Body of pancreas (tissue), 4 donors: ENCODE measurements around the gene PNLDC1. TPM values are rescaled to one million over a fixed set of nuclear protein-coding genes. Genes with fewer than 3 reads are reported as not detected.

Experiments
- ATAC-seq: fragments of 150-250 bp; one replicate; pipeline ENCODE4 v1.9.1; 2016
- DNase-seq, 4 donors: peaks; one replicate each; pipeline ENCODE4 v3.0.0-alpha.2; 2019
- H3K27ac ChIP-seq, 4 donors: fragments of 200-600 bp; sonication (generic); 1 replicate in 3 of 4; 2 replicates in 1 of 4; pipeline versions ENCODE4 v1.5.1 to v1.6.1; 2016 to 2019; ENCODE audit warnings: mild to moderate bottlenecking in 1 of 4, mixed read lengths in 1 of 4, moderate library complexity in 1 of 4
- H3K27me3 ChIP-seq, 2 donors: fragments of 200-600 bp; sonication (generic); one replicate each; pipeline ENCODE4 v1.6.0; 2016; ENCODE audit warnings: mild to moderate bottlenecking in 1 of 2
- H3K36me3 ChIP-seq, 2 donors: fragments of 200-600 bp; sonication (generic); replicated peaks in 1 of 2; 2 replicates each; pipeline ENCODE4 v1.5.1; 2016; ENCODE audit warnings: low read depth in 2 of 2; ENCODE audit not compliant: insufficient read depth in 1 of 2
- H3K4me1 ChIP-seq: fragments of 200-600 bp; sonication (generic); one replicate; pipeline ENCODE4 v1.6.0; 2016
- H3K4me3 ChIP-seq, 2 donors: fragments of 200-600 bp; sonication (generic); 1 replicate in 1 of 2; 2 replicates in 1 of 2; pipeline ENCODE4 v1.5.1; 2016 to 2019
- H3K9me3 ChIP-seq, 3 donors: fragments of 200-600 bp; sonication (generic); 1 replicate in 2 of 3; 2 replicates in 1 of 3; pipeline ENCODE4 v1.5.1; 2016
- CTCF ChIP-seq, 7 experiments: fragments of 450-650 bp in 4 of 7; fragments of 200-600 bp in 3 of 7; sonication (generic) in 3 of 7; IDR thresholded peaks; one replicate each; pipeline ENCODE4 v1.5.1; 2016 to 2019; ENCODE audit warnings: antibody characterized with exemption in 7 of 7
- POLR2A ChIP-seq, 3 donors: fragments of 450-650 bp; IDR thresholded peaks; one replicate each; pipeline ENCODE4 v1.6.1; 2016; ENCODE audit warnings: antibody characterized with exemption in 3 of 3, mild to moderate bottlenecking in 2 of 3
- WGBS, 2 donors: methylation state at CpG; one replicate each; pipeline ENCODE4 v1.1.5; 2017; 5-methylcytosine and 5-hydroxymethylcytosine counted together
- intact Hi-C: fragments of 100-400 bp; cut with DNase I; formaldehyde crosslinking; loops from one replicate; pipeline ENCODE4 v1.15.1; 2023
- total RNA-seq, 2 donors: library from RNA; depleted of rRNA; stranded (reverse); fragments of >200 nt; gene quantifications; one replicate each; pipeline ENCODE4 v1.1.0, GENCODE V29; 2016

The PNLDC1 gene
- total RNA-seq, 2 donors from 2014 or later: 0.52 TPM; not detected in 1

GRCh38 chr6:159828074-159828473 lies 28.0 kb downstream of the PNLDC1 start:
- no peaks in the 10 kb centered on the region for H3K9me3 ChIP-seq
- ATAC-seq (peak; percentile 72), DNase-seq (peak; percentile 19 to 57 (median 40))
- intact Hi-C loops: no loop called here
- no peaks in the 10 kb centered on the region for H3K27me3 ChIP-seq
- 41 to 45% methylated on average over 7 of the region's 7 CpGs for WGBS, 2 donors
- H3K4me3 ChIP-seq: no peak overlapping the region
- peaks cover 12% of the 10 kb centered on the region for H3K4me1 ChIP-seq
- TF ChIP-seq CTCF (IDR thresholded peaks at IDR 0.05): no peak
- TF ChIP-seq POLR2A (IDR thresholded peaks at IDR 0.05): no peak
- H3K36me3 ChIP-seq: no peaks in the 10 kb centered on the region
- peak overlapping the region in 3 of 4 donors; percentile 41 to 61 (median 52) for H3K27ac ChIP-seq

DNA sequence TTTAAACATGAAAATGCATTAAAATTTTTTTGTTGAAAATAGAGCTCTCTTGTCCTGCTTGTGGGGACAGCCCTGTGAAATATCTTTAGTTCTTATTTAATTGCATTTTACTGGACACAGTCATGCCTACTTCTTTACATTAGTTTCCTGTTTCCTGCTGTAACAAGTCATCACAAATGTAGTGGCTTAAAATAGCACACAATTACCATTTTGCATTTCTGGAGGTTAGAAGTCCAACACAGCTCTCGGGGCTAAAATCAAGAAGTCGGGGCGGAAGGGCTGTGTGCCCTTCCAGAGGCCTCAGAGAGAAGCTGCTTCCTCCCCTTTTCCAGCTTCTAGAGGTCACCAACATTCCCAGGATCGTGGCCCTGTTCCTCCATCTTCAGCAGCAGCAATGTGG lies 29.4 kb downstream of the PNLDC1 start:
- Histone ChIP-seq H3K36me3 (no peaks in the 10 kb centered on the region), H3K4me3 (no peak overlapping the region), H3K27ac (no peak overlapping the region), H3K9me3 (no peaks in the 10 kb centered on the region), H3K4me1 (peaks cover 12% of the 10 kb centered on the region), H3K27me3 (no peaks in the 10 kb centered on the region)
- DNase-seq (no peak), ATAC-seq (no peak)
- intact Hi-C loops: no loop called here
- no peak for TF ChIP-seq POLR2A (IDR thresholded peaks at IDR 0.05)
- TF ChIP-seq CTCF (IDR thresholded peaks at IDR 0.05): no peak
- WGBS, 2 donors: 64 to 88% methylated on average over 3 to 4 of the region's 4 CpGs

DNA sequence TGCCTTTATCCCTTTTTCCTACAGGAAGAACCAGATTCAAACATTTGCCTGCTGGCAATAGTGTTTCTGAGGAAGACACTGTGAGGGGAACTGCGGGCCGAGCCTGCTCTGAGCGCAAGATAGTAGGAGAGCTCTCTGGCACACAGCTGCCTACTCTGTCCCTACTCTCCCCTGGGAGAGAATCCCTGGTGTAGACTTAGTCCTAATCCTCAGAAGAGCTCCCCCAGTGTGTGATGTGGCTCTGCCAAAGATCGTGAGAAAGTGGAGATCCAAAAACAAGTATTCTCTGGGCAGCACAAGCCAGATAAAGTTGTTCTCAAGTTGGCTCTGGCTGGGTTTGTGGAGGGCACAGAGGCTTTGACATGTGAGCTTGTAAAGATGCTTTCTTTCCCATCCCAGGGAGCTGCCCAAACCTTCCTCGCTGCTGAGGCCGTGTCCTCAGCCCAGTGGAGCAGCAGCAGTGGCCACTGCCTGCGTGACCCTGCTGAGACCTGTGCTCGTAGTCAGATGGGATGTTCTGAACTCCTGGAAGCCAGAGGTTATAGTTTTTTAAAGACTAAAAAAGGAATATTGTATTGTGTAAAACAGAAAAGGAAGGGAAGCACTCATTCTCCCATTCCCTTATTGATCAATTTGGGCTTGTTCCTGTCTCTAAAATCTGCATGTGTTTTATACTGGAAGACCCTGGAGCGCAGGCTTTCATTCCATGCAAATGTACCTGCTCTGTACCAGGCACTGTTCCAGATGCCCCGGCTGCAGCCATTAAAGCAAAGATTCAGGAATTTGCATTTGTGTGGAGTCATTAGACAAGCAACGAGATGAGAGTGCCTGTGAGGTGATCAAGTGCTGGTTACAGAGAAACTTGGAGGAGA lies 30.7 kb downstream of the PNLDC1 start:
- 54 to 63% methylated on average over 10 to 11 of the region's 11 CpGs for WGBS, 2 donors
- H3K9me3 ChIP-seq: no peaks in the 10 kb centered on the region
- H3K4me1 ChIP-seq: peaks cover 12% of the 10 kb centered on the region
- no peak overlapping the region for H3K4me3 ChIP-seq
- intact Hi-C loops: no loop called here
- TF ChIP-seq POLR2A (IDR thresholded peaks at IDR 0.05) (no peak), CTCF (IDR thresholded peaks at IDR 0.05) (no peak)
- H3K27me3 ChIP-seq: no peaks in the 10 kb centered on the region
- no peak overlapping the region for H3K27ac ChIP-seq
- ATAC-seq (peak; percentile 28), DNase-seq (no peak)
- no peaks in the 10 kb centered on the region for H3K36me3 ChIP-seq

- TF ChIP-seq POLR2A (IDR thresholded peaks at IDR 0.05) (no peak), CTCF (IDR thresholded peaks at IDR 0.05) (no peak)
- WGBS, 2 donors: 29 to 53% methylated on average over 3 to 4 of the region's 4 CpGs
- H3K4me1 ChIP-seq: peaks cover 12% of the 10 kb centered on the region
Observed at GRCh38 chr6:159831373-159831679, 31.2 kb downstream of the PNLDC1 start.

GRCh38 chr6:159832946-159833345 lies 32.9 kb downstream of the PNLDC1 start:
- Histone ChIP-seq H3K9me3 (no peaks in the 10 kb centered on the region), H3K4me3 (no peak overlapping the region), H3K4me1 (peaks cover 12% of the 10 kb centered on the region), H3K36me3 (no peaks in the 10 kb centered on the region), H3K27ac (no peak overlapping the region), H3K27me3 (no peaks in the 10 kb centered on the region)
- no peak for ATAC-seq
- intact Hi-C loops: no loop called here
- WGBS, 2 donors: 88 to 91% methylated on average over 4 of the region's 4 CpGs
- no peak for DNase-seq
- TF ChIP-seq POLR2A (IDR thresholded peaks at IDR 0.05) (no peak), CTCF (IDR thresholded peaks at IDR 0.05) (no peak)

More at GRCh38 chr6:159831373-159831679, 31.2 kb downstream of the PNLDC1 start:
- Histone ChIP-seq H3K27ac (no peak overlapping the region), H3K9me3 (no peaks in the 10 kb centered on the region), H3K36me3 (no peaks in the 10 kb centered on the region), H3K4me3 (no peak overlapping the region), H3K27me3 (no peaks in the 10 kb centered on the region)
- intact Hi-C loops: no loop called here
- DNase-seq (peak; percentile 28 to 73 (median 51)), ATAC-seq (peak; percentile 54)
